LoVo (cell line): Measurements from ENCODE around the gene TECTA.

ENCODE experiments used
- DNase-seq: peaks from one replicate; pipeline ENCODE4 v3.0.0-alpha.2; 2016; ENCODE audit warnings: low spot score

Gene TECTA

GRCh38 chr11:121127809-121128208 lies 26.8 kb downstream of the TECTA start:
- DNase-seq: no peak

- peak; percentile 51 for DNase-seq
Observed at GRCh38 chr11:121129362-121130340, 28.6 kb downstream of the TECTA start.

GRCh38 chr11:121131656-121132055 lies 30.6 kb downstream of the TECTA start:
- DNase-seq: no peak

- DNase-seq: no peak
Observed at GRCh38 chr11:121132211-121132976, 31.4 kb downstream of the TECTA start.

- no peak for DNase-seq
Observed at GRCh38 chr11:121134741-121135312, 33.8 kb downstream of the TECTA start.

- DNase-seq: no peak
Observed at GRCh38 chr11:121137005-121137404, 36.0 kb downstream of the TECTA start.

GRCh38 chr11:121138259-121138658 lies 37.2 kb downstream of the TECTA start:
- DNase-seq: no peak

- no peak for DNase-seq
Observed at GRCh38 chr11:121140369-121140768, 39.3 kb downstream of the TECTA start.

- no peak for DNase-seq
Observed at GRCh38 chr11:121141066-121141465, 40.0 kb downstream of the TECTA start.

- DNase-seq: no peak
Observed at GRCh38 chr11:121143921-121144320, 42.9 kb downstream of the TECTA start.

- no peak for DNase-seq
Observed at GRCh38 chr11:121144723-121145122, 43.7 kb downstream of the TECTA start.

GRCh38 chr11:121145826-121146225 lies 44.8 kb downstream of the TECTA start:
- DNase-seq: no peak

- no peak for DNase-seq
Observed at GRCh38 chr11:121149116-121149515, 48.1 kb downstream of the TECTA start.

- DNase-seq: no peak
Observed at GRCh38 chr11:121151207-121151688, 50.2 kb downstream of the TECTA start.

- no peak for DNase-seq
Observed at GRCh38 chr11:121152764-121153163, 51.7 kb downstream of the TECTA start.

GRCh38 chr11:121153472-121153871 lies 52.4 kb downstream of the TECTA start:
- no peak for DNase-seq

GRCh38 chr11:121154486-121155314 lies 53.7 kb downstream of the TECTA start:
- no peak for DNase-seq

- no peak for DNase-seq
Observed at GRCh38 chr11:121157756-121158155, 56.7 kb downstream of the TECTA start.

- no peak for DNase-seq
Observed at GRCh38 chr11:121159741-121160140, 58.7 kb downstream of the TECTA start.

GRCh38 chr11:121161349-121161917 lies 60.4 kb downstream of the TECTA start:
- no peak for DNase-seq

GRCh38 chr11:121163658-121164308 lies 62.7 kb downstream of the TECTA start:
- peak; percentile 28 for DNase-seq
